A549 (cell line): ENCODE results near the gene CD164.

Experiments used
- CHD2 ChIP-seq: fragments of 150-350 bp; IDR thresholded peaks from 2 replicates; pipeline ENCODE4 v1.6.1; 2014; ENCODE audit warnings: low read length; ENCODE audit not compliant: partially characterized antibody
- CHD4 ChIP-seq: fragments of 200-600 bp; sonication (generic); IDR thresholded peaks from 2 replicates; pipeline ENCODE4 v1.6.1; 2016; ENCODE audit warnings: antibody characterized with exemption, mild to moderate bottlenecking, borderline replicate concordance
- JUN ChIP-seq, 2 experiments: fragments of >200 bp; sonication (Bioruptor Twin); formaldehyde crosslinking; IDR thresholded peaks; 2 replicates in 1 of 2; 3 replicates in 1 of 2; pipeline ENCODE4 v1.6.1; 2016 to 2017
- KDM1A ChIP-seq: fragments of 200-600 bp; sonication (generic); IDR thresholded peaks from 2 replicates; pipeline ENCODE4 v1.6.1; 2016; ENCODE audit warnings: low read depth, mild to moderate bottlenecking
- KDM5A ChIP-seq: fragments of 200-600 bp; sonication (generic); IDR thresholded peaks from 2 replicates; pipeline ENCODE4 v1.6.1; 2016; ENCODE audit warnings: antibody characterized with exemption, mild to moderate bottlenecking
- POLR2A ChIP-seq: IDR thresholded peaks from 2 replicates; pipeline ENCODE4 v1.6.1; 2012; ENCODE audit warnings: mild to moderate bottlenecking, low read length
- RAD21 ChIP-seq, 2 experiments: fragments of >200 bp in 1 of 2; sonication (Bioruptor Twin) in 1 of 2; formaldehyde crosslinking in 1 of 2; IDR thresholded peaks in 1 of 2; conservative IDR thresholded peaks in 1 of 2; 2 replicates in 1 of 2; 3 replicates in 1 of 2; pipeline ENCODE4 v1.6.1; 2012 to 2018; ENCODE audit warnings: inconsistent platforms in 1 of 2
- RFX5 ChIP-seq: fragments of 450-650 bp; IDR thresholded peaks from 2 replicates; pipeline ENCODE4 v1.7.1; 2014; ENCODE audit warnings: antibody characterized with exemption, mild to moderate bottlenecking, moderate library complexity
- ZFP36 ChIP-seq: fragments of 450-650 bp; IDR thresholded peaks from 2 replicates; pipeline ENCODE4 v1.6.1; 2014; ENCODE audit warnings: borderline replicate concordance; ENCODE audit not compliant: partially characterized antibody
- TF ChIP-seq, protein P1 (sequence below): fragments of 450-650 bp; IDR thresholded peaks from 2 replicates; pipeline ENCODE4 v1.6.1; 2014; ENCODE audit warnings: antibody characterized with exemption
- TF ChIP-seq, protein P2 (sequence below): IDR thresholded peaks from 2 replicates; pipeline ENCODE4 v1.6.1; 2012
- TF ChIP-seq, protein P3 (sequence below): IDR thresholded peaks from 2 replicates; pipeline ENCODE4 v1.6.1; 2012
- TF ChIP-seq, protein P4 (sequence below): fragments of >200 bp; sonication (Bioruptor Twin); formaldehyde crosslinking; IDR thresholded peaks from 3 replicates; pipeline ENCODE4 v1.5.1; 2016
- TF ChIP-seq, protein P5 (sequence below): fragments of 200-600 bp; sonication (generic); IDR thresholded peaks from 2 replicates; pipeline ENCODE4 v1.6.1; 2016; ENCODE audit warnings: antibody characterized with exemption, mild to moderate bottlenecking, moderate library complexity

DNA sequence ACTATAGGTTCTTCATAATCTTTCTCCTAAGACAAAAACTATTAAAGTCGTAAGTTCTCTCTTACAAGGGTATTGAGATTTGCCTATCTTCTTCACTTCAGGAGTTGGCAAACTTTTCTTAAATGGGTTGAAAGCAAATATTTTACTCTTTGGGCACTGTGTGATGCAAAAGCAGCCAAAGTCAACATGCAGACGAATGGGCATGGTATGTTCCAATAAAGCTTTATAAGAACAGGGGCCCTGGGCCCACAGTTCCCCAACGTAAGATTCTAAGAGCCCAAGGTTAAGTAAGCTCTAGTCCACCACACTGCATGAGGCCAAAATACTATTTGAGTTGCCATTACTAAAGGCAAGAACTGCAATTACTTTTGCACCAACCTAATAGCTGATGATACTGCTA, 11.5 kb downstream of the CD164 start:
- TF ChIP-seq RFX5 (no peak), KDM1A (no peak), RAD21 (conservative IDR thresholded peaks at IDR 0.05 in 1 of 2, IDR thresholded peaks at IDR 0.05 in 1 of 2) (no peak), JUN (IDR thresholded peaks at IDR 0.05) (no peak), CHD2 (no peak), POLR2A (no peak), KDM5A (no peak), CHD4 (no peak), ZFP36 (no peak)
- TF ChIP-seq, protein P1, sequence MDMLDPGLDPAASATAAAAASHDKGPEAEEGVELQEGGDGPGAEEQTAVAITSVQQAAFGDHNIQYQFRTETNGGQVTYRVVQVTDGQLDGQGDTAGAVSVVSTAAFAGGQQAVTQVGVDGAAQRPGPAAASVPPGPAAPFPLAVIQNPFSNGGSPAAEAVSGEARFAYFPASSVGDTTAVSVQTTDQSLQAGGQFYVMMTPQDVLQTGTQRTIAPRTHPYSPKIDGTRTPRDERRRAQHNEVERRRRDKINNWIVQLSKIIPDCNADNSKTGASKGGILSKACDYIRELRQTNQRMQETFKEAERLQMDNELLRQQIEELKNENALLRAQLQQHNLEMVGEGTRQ, result no peak
- TF ChIP-seq, protein P2, sequence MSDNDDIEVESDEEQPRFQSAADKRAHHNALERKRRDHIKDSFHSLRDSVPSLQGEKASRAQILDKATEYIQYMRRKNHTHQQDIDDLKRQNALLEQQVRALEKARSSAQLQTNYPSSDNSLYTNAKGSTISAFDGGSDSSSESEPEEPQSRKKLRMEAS, result no peak
- TF ChIP-seq, protein P3, sequence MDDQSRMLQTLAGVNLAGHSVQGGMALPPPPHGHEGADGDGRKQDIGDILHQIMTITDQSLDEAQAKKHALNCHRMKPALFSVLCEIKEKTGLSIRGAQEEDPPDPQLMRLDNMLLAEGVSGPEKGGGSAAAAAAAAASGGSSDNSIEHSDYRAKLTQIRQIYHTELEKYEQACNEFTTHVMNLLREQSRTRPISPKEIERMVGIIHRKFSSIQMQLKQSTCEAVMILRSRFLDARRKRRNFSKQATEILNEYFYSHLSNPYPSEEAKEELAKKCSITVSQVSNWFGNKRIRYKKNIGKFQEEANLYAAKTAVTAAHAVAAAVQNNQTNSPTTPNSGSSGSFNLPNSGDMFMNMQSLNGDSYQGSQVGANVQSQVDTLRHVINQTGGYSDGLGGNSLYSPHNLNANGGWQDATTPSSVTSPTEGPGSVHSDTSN, result no peak
- TF ChIP-seq, protein P4, sequence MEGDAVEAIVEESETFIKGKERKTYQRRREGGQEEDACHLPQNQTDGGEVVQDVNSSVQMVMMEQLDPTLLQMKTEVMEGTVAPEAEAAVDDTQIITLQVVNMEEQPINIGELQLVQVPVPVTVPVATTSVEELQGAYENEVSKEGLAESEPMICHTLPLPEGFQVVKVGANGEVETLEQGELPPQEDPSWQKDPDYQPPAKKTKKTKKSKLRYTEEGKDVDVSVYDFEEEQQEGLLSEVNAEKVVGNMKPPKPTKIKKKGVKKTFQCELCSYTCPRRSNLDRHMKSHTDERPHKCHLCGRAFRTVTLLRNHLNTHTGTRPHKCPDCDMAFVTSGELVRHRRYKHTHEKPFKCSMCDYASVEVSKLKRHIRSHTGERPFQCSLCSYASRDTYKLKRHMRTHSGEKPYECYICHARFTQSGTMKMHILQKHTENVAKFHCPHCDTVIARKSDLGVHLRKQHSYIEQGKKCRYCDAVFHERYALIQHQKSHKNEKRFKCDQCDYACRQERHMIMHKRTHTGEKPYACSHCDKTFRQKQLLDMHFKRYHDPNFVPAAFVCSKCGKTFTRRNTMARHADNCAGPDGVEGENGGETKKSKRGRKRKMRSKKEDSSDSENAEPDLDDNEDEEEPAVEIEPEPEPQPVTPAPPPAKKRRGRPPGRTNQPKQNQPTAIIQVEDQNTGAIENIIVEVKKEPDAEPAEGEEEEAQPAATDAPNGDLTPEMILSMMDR, result no peak
- TF ChIP-seq, protein P5, sequence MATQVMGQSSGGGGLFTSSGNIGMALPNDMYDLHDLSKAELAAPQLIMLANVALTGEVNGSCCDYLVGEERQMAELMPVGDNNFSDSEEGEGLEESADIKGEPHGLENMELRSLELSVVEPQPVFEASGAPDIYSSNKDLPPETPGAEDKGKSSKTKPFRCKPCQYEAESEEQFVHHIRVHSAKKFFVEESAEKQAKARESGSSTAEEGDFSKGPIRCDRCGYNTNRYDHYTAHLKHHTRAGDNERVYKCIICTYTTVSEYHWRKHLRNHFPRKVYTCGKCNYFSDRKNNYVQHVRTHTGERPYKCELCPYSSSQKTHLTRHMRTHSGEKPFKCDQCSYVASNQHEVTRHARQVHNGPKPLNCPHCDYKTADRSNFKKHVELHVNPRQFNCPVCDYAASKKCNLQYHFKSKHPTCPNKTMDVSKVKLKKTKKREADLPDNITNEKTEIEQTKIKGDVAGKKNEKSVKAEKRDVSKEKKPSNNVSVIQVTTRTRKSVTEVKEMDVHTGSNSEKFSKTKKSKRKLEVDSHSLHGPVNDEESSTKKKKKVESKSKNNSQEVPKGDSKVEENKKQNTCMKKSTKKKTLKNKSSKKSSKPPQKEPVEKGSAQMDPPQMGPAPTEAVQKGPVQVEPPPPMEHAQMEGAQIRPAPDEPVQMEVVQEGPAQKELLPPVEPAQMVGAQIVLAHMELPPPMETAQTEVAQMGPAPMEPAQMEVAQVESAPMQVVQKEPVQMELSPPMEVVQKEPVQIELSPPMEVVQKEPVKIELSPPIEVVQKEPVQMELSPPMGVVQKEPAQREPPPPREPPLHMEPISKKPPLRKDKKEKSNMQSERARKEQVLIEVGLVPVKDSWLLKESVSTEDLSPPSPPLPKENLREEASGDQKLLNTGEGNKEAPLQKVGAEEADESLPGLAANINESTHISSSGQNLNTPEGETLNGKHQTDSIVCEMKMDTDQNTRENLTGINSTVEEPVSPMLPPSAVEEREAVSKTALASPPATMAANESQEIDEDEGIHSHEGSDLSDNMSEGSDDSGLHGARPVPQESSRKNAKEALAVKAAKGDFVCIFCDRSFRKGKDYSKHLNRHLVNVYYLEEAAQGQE, result no peak
